ENCODE data around the gene MYBPC2.

The MYBPC2 gene

GRCh38 chr19:50480281-50481111 is 47.8 kb downstream of the MYBPC2 start:
- DNase-seq (ENCODE audit: low read depth in 2 of 2) = no peak

DNA sequence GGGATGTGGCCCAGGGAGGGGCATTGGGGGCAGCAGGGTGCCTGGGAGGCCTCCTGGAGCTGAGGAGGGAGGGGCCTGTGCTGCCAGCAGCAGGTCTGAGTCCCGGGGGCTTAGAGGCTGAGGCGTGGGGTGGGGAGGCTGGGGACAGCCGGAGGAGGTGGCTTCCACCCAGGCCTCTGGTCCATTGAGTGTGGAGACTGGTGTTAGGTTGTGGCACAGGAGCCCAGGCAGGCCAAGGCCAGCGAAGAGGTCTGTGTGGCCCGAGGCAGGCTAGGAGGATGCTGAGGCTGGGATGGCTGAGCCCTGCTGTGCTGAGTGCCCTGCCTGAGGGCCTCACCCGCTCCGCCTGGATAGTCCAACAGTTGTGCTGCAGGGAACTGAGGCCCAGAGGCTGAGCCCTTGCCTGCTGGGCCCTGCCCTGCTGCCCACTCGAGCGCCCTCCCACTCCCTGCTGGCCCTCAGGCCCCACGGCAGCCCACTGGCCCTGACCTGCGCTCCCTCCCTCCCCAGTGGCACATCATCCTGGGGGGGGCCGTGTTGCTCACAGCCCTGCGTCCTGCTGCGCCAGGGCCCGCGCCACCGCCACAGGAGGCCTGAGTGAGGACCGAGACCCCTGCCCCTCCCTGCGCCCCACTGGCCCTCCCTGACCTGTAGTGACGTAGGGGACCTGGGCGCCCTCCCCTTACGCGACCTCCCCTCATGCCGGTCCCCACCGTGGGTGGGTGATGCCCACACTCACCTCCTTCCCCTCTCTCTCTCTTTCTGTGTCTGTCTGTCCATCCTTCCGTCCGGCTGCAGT is 48.9 kb downstream of the MYBPC2 start:
- no peak for DNase-seq (ENCODE audit: low read depth in 2 of 2)

- no peak for DNase-seq (ENCODE audit: low read depth in 2 of 2)
Measured at GRCh38 chr19:50482271-50482855, 49.7 kb downstream of the MYBPC2 start.

GRCh38 chr19:50482916-50483315 is 50.2 kb downstream of the MYBPC2 start:
- no peak for DNase-seq (ENCODE audit: low read depth in 2 of 2)

DNA sequence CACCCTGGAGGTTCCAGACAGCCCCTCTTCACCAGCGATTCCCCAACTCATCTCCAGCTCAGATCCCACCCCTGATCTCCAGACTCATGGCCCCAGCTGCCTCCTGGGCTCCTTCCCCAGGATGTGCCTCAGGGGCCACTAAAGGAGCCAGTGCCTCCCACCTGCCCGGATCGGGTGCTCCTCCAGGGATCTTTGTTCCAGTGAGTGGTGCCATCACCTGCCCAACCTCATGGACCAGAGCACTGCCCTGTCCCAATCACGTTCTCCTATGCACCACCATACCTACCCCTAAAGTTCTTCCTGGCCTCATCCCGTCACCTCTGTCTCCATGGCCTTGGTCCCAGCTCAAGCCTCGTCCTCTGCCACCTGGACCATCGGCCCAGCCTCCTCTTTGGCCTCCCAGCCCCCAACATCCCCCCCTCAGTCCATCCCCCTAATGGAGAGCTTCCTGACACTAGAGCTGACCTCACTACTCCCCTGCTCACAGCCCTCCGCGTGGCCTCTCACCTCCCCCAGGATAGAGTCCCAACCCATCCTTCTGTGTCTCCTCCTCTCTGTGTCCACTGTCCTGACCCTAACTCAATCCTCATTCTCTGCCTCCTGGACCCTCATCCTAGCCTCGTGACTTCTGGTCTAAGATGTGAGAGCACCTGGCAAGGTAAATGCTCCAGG is 52.7 kb downstream of the MYBPC2 start:
- DNase-seq (ENCODE audit: low read depth in 2 of 2) = no peak

- DNase-seq (ENCODE audit: low read depth in 2 of 2) = no peak
Measured at GRCh38 chr19:50486823-50487515, 54.3 kb downstream of the MYBPC2 start.

GRCh38 chr19:50488389-50489194 is 55.9 kb downstream of the MYBPC2 start:
- DNase-seq (ENCODE audit: low read depth in 2 of 2) = no peak

DNA sequence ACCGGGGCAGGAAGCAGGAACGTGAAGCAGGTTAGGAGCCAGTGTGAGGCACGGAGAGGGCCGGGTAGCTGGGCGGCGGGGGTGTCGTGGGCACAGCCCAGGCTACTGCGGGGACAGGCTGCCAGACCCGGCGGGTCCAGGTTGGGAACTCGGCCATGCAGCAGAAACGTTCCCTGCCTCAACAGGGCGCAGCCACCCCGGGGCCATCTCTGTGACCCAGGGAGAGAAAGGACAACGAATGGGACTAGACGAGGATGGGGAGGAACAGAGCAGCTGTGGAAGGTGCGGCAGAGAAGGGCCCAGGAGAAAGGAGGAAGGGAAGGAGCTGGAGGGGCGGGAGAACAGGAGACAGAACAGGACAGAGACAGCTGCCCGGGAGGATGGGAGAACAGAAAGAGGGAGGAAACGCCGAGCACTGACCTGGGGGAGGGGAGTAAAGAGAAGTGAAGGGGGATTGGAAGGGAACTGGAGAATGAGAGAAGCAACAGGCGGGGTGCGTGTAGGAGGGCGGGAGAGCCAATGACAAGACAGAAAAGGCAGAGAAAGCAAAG is 56.8 kb downstream of the MYBPC2 start:
- no peak for DNase-seq (ENCODE audit: low read depth in 2 of 2)

DNA sequence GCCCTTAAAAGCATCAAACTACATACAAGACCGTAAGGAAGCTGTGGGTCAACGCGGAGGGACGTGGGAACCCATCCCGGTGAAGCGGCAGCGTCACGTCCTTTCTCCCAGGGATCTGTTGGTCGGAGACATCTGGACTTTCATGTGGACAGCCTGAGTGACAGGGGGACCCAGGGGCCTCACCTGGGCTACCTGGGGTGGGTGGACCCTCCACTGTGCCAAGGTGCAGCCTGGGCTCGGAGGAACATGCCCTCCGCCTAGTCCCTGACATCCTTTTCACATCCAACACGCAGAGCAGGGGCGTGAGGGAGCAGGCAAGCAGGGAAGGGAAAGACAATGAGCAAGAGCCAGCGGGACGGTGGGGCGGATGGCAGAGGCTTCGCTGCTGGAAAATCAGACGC is 57.7 kb downstream of the MYBPC2 start:
- no peak for DNase-seq (ENCODE audit: low read depth in 2 of 2)

DNA sequence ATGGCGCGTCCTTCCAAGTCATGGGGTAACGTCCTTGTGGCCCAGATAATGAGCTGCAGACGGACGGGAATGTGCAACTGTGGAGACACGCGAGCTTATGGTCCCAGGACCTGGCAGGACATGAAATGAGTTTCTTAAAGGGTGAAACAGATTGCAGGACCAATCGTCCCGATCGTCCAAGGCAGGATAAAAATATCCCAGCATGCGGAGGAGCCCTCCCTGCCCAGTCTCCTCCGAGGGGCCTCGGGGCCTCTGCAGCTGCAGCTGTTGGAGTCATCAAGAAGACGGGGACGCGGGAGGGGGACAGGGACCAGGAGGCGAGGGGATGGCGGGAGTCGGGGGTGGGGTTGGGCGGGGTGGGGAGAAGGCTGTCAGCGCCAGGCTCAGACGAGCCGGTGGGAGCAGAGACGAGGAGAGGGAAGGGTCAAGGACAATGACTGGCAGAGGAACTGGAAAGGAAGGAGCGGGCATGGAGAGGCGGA is 58.3 kb downstream of the MYBPC2 start:
- DNase-seq (ENCODE audit: low read depth in 2 of 2) = no peak

GRCh38 chr19:50492303-50493052 is 59.8 kb downstream of the MYBPC2 start:
- DNase-seq (ENCODE audit: low read depth in 2 of 2) = no peak

DNA sequence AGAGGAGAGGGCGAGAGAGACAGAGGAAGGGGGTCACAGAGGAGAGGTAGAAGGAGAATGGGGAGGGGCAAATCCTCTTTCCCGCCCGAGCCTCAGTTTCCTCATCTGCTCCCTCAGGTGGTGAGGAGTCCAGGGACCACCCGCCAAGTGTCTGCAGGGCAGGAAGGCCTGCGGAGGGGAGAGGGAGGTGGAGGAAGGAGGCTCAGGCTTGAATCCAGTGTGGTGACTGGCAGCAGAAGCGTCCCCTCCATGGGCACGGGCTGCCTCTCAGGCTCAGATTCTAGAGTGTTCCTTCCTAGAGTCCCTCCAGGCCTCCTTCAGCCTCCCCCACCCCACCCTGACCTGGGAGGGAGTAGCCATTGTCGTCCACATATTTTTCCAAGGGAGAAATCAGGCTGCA is 60.5 kb downstream of the MYBPC2 start:
- DNase-seq (ENCODE audit: low read depth in 2 of 2) = no peak

DNA sequence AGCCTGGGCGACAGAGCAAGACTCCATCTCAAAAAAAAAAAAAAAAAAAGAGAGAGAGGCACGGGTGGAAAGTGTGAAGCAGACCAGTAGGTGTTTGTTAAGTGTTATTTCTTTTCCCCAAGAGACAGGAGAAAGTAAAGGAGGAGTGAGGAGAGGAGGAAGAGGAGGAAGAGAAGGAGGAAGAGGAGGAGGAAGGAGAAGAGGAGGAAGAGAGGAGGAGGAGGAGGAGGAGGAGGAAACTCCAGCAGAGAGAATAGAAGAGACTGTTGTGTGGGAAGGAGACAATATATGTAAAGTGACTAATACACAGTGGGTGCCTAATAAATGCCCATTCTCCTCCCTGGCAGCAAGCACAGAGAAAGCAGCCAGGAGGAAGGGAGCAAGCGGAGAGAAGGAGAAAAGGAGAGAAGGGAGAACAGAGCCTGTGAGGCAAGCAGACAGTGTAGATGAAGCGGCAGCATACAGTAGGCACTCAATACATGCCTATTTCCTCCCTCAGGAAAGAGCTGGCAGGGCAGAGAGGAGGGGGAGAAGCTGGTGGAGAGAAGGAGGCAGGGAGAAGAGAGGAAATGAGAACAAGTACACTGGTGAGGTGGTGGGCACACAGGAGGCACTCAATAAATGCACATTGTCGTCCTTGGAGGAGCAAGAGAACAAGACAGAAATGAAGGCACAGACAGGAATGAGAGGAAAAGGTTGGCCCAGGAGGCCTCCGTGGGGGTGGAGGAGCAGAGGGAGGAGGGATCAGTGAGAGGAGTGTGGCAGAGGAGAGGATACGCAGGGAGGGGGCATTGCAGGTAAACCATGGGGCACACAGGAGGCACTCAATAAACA is 61.7 kb downstream of the MYBPC2 start:
- DNase-seq (ENCODE audit: low read depth in 2 of 2) = no peak

DNA sequence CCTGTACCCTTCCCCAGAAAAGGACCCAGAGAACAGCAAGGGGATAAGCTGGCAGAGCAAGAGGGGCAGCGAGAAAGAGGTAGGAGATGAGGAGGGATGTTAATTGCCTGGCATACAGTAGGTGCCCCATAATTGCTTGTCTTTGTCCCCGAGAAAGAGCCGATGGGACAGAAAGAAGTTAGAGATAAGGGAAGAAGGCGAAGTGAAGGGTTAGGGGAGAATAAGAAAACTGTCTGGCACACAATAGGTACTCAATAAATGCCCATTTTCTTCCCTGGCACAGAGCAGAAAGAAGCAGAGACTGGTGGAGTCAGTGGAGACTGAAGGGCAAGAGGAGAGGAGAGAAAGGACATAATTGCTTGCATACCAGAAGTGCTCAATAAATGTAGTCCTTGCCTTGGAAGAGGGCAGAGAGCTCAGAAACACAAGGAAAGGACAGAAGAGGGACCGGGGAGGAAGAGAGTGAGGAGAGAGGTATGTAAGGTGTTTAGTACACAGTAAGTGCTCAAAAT is 62.4 kb downstream of the MYBPC2 start:
- no peak for DNase-seq (ENCODE audit: low read depth in 2 of 2)

GRCh38 chr19:50496189-50497021 is 63.7 kb downstream of the MYBPC2 start:
- DNase-seq (ENCODE audit: low read depth in 2 of 2) = no peak

GRCh38 chr19:50497022-50497405 is 64.3 kb downstream of the MYBPC2 start:
- DNase-seq (ENCODE audit: low read depth in 2 of 2) = no peak
